GM12874 (cell line): ENCODE measurements around the gene RBM42.

Experiments used
- CTCF ChIP-seq: IDR thresholded peaks from 2 replicates; pipeline ENCODE4 v1.5.1; 2011; ENCODE audit warnings: low read depth, mild to moderate bottlenecking, control low read depth, low read length, moderate library complexity; ENCODE audit not compliant: insufficient read depth

Gene RBM42

GRCh38 chr19:35613574-35613973, 15.3 kb upstream of the RBM42 start:
- no peak for TF ChIP-seq CTCF

DNA sequence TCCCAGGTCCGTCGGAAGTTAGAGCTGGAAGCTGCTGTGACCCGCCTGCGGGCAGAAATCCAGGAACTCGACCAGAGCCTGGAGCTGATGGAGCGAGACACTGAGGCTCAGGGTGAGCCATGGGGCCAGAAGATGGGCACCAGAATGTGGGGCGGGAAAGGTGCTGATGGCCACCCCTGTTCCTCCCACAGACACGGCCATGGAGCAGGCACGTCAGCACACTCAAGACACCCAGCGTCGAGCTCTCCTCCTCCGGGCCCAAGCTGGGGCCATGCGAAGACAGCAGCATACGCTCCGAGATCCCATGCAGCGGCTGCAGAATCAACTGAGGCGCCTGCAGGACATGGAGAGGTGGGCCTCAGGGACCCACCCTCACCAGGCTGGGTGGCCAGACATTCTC, 13.8 kb upstream of the RBM42 start:
- TF ChIP-seq CTCF, result no peak

DNA sequence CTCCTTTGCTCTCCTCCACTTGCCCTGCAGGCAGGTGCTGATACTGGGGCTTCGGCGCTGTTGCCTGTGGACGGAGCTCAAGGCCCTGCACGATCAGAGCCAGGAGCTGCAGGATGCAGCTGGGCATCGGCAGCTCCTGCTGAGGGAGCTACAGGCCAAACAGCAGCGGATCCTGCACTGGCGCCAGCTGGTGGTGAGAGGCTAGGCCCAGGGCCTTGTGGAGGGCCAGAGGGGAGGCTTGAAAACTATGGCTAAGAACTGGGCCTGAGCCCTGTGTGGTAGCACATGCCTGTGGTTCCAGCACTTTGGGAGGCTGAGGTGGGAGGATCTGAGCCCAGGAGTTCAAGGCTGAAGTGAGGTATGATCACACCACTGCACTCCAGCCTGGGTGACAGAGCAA, 10.0 kb upstream of the RBM42 start:
- TF ChIP-seq CTCF, result no peak

- TF ChIP-seq CTCF, result no peak
Observed at GRCh38 chr19:35619290-35619923, 9.4 kb upstream of the RBM42 start.

GRCh38 chr19:35620001-35620400, 8.8 kb upstream of the RBM42 start:
- no peak for TF ChIP-seq CTCF

- no peak for TF ChIP-seq CTCF
Observed at GRCh38 chr19:35621708-35622107, 7.1 kb upstream of the RBM42 start.

DNA sequence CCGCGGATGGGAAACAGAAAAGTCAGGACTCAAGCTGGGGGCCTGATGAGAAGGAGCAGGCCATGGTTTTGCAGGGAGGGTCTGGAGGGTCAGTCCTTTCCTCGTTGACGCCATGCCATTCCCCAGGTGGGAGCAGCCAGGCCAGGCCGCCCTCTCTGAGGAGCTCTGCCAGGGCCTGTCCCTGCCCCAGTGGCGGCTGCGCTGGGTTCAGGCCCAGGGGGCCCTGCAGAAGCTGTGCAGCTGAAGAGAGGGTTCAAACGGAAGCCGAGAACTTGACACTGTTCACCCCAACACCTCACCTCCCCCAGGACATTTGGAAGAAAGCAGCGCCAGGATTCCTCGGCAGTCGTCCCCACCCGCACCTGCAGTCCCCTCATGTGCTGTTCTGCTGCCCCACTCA, 6.1 kb upstream of the RBM42 start:
- TF ChIP-seq CTCF, result no peak
